Endodermal cell (in vitro differentiated cells): ENCODE results near the gene TXNDC2. TPM values are rescaled to one million over a fixed set of nuclear protein-coding genes. Genes with fewer than 3 reads are reported as not detected.

Source experiments
- DNase-seq: peaks from one replicate; pipeline ENCODE4 v3.0.0-alpha.2; 2017
- H3K27ac ChIP-seq: 2 replicates; pipeline ENCODE4 v1.5.1; 2013; ENCODE audit warnings: mild to moderate bottlenecking, low read depth, low read length, moderate library complexity
- H3K27me3 ChIP-seq: 2 replicates; pipeline ENCODE4 v1.6.1; 2013; ENCODE audit warnings: mild to moderate bottlenecking, low read length, moderate library complexity; ENCODE audit not compliant: insufficient read depth, control insufficient read depth, poor library complexity, severe bottlenecking
- H3K36me3 ChIP-seq: 2 replicates; pipeline ENCODE4 v1.7.0; 2013; ENCODE audit warnings: mild to moderate bottlenecking, low read length, moderate library complexity; ENCODE audit not compliant: control insufficient read depth, insufficient read depth
- H3K4me1 ChIP-seq: one replicate; pipeline ENCODE4 v1.7.0; 2013; ENCODE audit warnings: low read length; ENCODE audit not compliant: control insufficient read depth, insufficient read depth
- H3K4me3 ChIP-seq: 2 replicates; pipeline ENCODE4 v1.5.1; 2013; ENCODE audit warnings: mild to moderate bottlenecking, low read length, moderate library complexity
- H3K9ac ChIP-seq: 2 replicates; pipeline ENCODE4 v1.6.1; 2013; ENCODE audit warnings: mild to moderate bottlenecking, low read length, moderate library complexity; ENCODE audit not compliant: poor library complexity, severe bottlenecking; ENCODE audit errors: extremely low read depth
- H3K9me3 ChIP-seq: 2 replicates; pipeline ENCODE4 v1.6.1; 2013; ENCODE audit warnings: mild to moderate bottlenecking, low read length, moderate library complexity; ENCODE audit not compliant: control insufficient read depth
- H3K27ac Mint-ChIP-seq: 2 replicates; pipeline ENCODE4 v1.8.0; 2020; ENCODE audit warnings: mixed read lengths
- H3K27me3 Mint-ChIP-seq: 2 replicates; pipeline ENCODE4 v1.8.0; 2021; ENCODE audit warnings: mild to moderate bottlenecking, mixed read lengths; ENCODE audit not compliant: insufficient read depth
- H3K36me3 Mint-ChIP-seq: 2 replicates; pipeline ENCODE4 v1.8.0; 2020; ENCODE audit warnings: low read depth, mixed read lengths
- H3K4me1 Mint-ChIP-seq: 2 replicates; pipeline ENCODE4 v1.8.0; 2020; ENCODE audit warnings: mixed read lengths
- H3K4me3 Mint-ChIP-seq: 2 replicates; pipeline ENCODE4 v1.8.0; 2020; ENCODE audit warnings: mild to moderate bottlenecking, moderate library complexity, mixed read lengths
- H3K9me3 Mint-ChIP-seq: 2 replicates; pipeline ENCODE4 v1.8.0; 2020; ENCODE audit warnings: mild to moderate bottlenecking, mixed read lengths
- CTCF ChIP-seq: fragments of 200-600 bp; sonication (generic); conservative IDR thresholded peaks from 2 replicates; pipeline ENCODE4 v1.5.0; 2021; ENCODE audit warnings: antibody characterized with exemption, mild to moderate bottlenecking
- WGBS, 2 experiments: methylation state at CpG; one replicate each; pipeline versions ENCODE4 v1.1.5 to v1.1.7; 2013; ENCODE audit warnings: missing lambda C conversion rate in 2 of 2, mixed read lengths in 1 of 2; ENCODE audit not compliant: insufficient coverage in 1 of 2, insufficient read length in 1 of 2; 5-methylcytosine and 5-hydroxymethylcytosine counted together
- total RNA-seq, 2 donors: library from RNA; stranded (reverse); fragmentation: NEBNext Ultra II Directional in 1 of 2; extraction: Animal tissue kit (Norgen Biotek cat#: 25700) in 1 of 2; gene quantifications; 2 replicates in 1 of 2; 3 replicates in 1 of 2; pipeline ENCODE4 v1.2.1, GENCODE V29; 2021

Gene TXNDC2
- total RNA-seq, 2 donors from 2014 or later: not detected

- Mint-ChIP-seq H3K27me3 (no peaks in the 10 kb centered on the region), H3K4me3 (no peak overlapping the region), H3K9me3 (no peaks in the 10 kb centered on the region), H3K27ac (no peak overlapping the region), H3K4me1 (peaks cover 47% of the 10 kb centered on the region), H3K36me3 (peaks cover 18% of the 10 kb centered on the region)
- Histone ChIP-seq H3K9me3 (no peaks in the 10 kb centered on the region), H3K36me3 (peaks cover 21% of the 10 kb centered on the region), H3K4me3 (no peak overlapping the region), H3K27me3 (no peaks in the 10 kb centered on the region), H3K27ac (no peak overlapping the region), H3K4me1 (peaks cover 9% of the 10 kb centered on the region), H3K9ac (no peak overlapping the region)
- DNase-seq: no peak
- WGBS, 2 experiments: 83 to 90% methylated on average over 5 of the region's 5 CpGs
- no peak for TF ChIP-seq CTCF
Measured at GRCh38 chr18:9928646-9929259, 43.0 kb downstream of the TXNDC2 start.

- no peak for TF ChIP-seq CTCF
- Mint-ChIP-seq H3K27me3 (no peaks in the 10 kb centered on the region), H3K27ac (peak overlapping the region; percentile 5), H3K9me3 (no peaks in the 10 kb centered on the region), H3K4me1 (peaks cover 38% of the 10 kb centered on the region), H3K36me3 (peaks cover 29% of the 10 kb centered on the region), H3K4me3 (no peak overlapping the region)
- H3K9ac ChIP-seq: no peak overlapping the region
- DNase-seq: no peak
- no peaks in the 10 kb centered on the region for H3K9me3 ChIP-seq
- WGBS, 2 experiments: 90 to 94% methylated on average over 2 to 3 of the region's 3 CpGs
- H3K27me3 ChIP-seq: no peaks in the 10 kb centered on the region
- peaks cover 9% of the 10 kb centered on the region for H3K4me1 ChIP-seq
- H3K4me3 ChIP-seq: no peak overlapping the region
- peaks cover 31% of the 10 kb centered on the region for H3K36me3 ChIP-seq
- H3K27ac ChIP-seq: no peak overlapping the region
Measured at GRCh38 chr18:9930299-9930884, 44.6 kb downstream of the TXNDC2 start.

- DNase-seq: no peak
- Histone ChIP-seq H3K4me1 (peaks cover 9% of the 10 kb centered on the region), H3K27me3 (no peaks in the 10 kb centered on the region), H3K36me3 (peaks cover 36% of the 10 kb centered on the region), H3K9me3 (no peaks in the 10 kb centered on the region), H3K27ac (no peak overlapping the region), H3K4me3 (no peak overlapping the region), H3K9ac (no peak overlapping the region)
- H3K36me3 Mint-ChIP-seq: peaks cover 33% of the 10 kb centered on the region
- H3K4me3 Mint-ChIP-seq: no peak overlapping the region
- no peak overlapping the region for H3K27ac Mint-ChIP-seq
- no peaks in the 10 kb centered on the region for H3K9me3 Mint-ChIP-seq
- no peaks in the 10 kb centered on the region for H3K27me3 Mint-ChIP-seq
- TF ChIP-seq CTCF: no peak
- 67% methylated on average over 1 of the region's 1 CpG; no CpG with 5 or more reads in 1 of the 2 experiments for WGBS, 2 experiments
- peaks cover 32% of the 10 kb centered on the region for H3K4me1 Mint-ChIP-seq
Measured at GRCh38 chr18:9931146-9931545, 45.4 kb downstream of the TXNDC2 start.
